Suppressor macrophage treated with lipopolysaccharide for 1 hour (primary cell): ENCODE measurements around the gene CX3CR1.

Experiments
- DNase-seq, 3 donors: peaks; one replicate each; pipeline ENCODE4 v3.0.0-alpha.2; 2020 to 2022

Gene CX3CR1

GRCh38 chr3:39220407-39221140, 59.3 kb downstream of the CX3CR1 start:
- peak in 1 of 3 donors; percentile 8 for DNase-seq

- no peak for DNase-seq
These were observed 60.1 kb downstream of the CX3CR1 start for GRCh38 chr3:39219702-39220101.

GRCh38 chr3:39216176-39216790, 63.6 kb downstream of the CX3CR1 start:
- DNase-seq = peak; percentile 60 to 82 (median 78)

- DNase-seq = no peak
These were observed 66.2 kb downstream of the CX3CR1 start for GRCh38 chr3:39213613-39214012.
